Activated CD4-positive, alpha-beta memory T cell treated with anti-CD3 and anti-CD28 coated beads, Interleukin-2, amount 10 ng/mL, durations not matched to agents 7 days and 5 days (primary cell): ENCODE data around the gene LRPAP1. TPM values are rescaled to one million over a fixed set of nuclear protein-coding genes. Genes with fewer than 3 reads are reported as not detected.

Experiments used
- CTCF ChIA-PET: fragments of 350-600 bp; sonication (Branson Sonifier 250); formaldehyde crosslinking; loops from one replicate; lab custom pipeline; 2021; ENCODE audit warnings: antibody characterized with exemption, inconsistent platforms; lab: Charles Lee
- POLR2A ChIA-PET: fragments of 350-600 bp; sonication (Branson Sonifier 250); formaldehyde crosslinking; loops from one replicate; lab custom pipeline; 2021; ENCODE audit warnings: antibody characterized with exemption; lab: Charles Lee
- DNase-seq: peaks from one replicate; pipeline ENCODE4 v3.0.0-alpha.2; 2020
- H3K27ac Mint-ChIP-seq: one replicate; pipeline ENCODE4 v1.8.0; 2021; ENCODE audit warnings: mild to moderate bottlenecking, mixed read lengths
- H3K27me3 Mint-ChIP-seq: one replicate; pipeline ENCODE4 v1.8.0; 2021; ENCODE audit warnings: mixed read lengths
- H3K36me3 Mint-ChIP-seq: one replicate; pipeline ENCODE4 v1.8.0; 2021; ENCODE audit warnings: low read depth, mixed read lengths
- H3K4me1 Mint-ChIP-seq: one replicate; pipeline ENCODE4 v1.8.0; 2021; ENCODE audit warnings: mixed read lengths
- H3K4me3 Mint-ChIP-seq: one replicate; pipeline ENCODE4 v1.8.0; 2021; ENCODE audit warnings: mild to moderate bottlenecking, mixed read lengths
- H3K9me3 Mint-ChIP-seq: one replicate; pipeline ENCODE4 v1.8.0; 2021; ENCODE audit warnings: mixed read lengths
- total RNA-seq, 2 experiments: library from RNA; stranded (reverse); gene quantifications; one replicate each; pipeline ENCODE4 v1.2.3, GENCODE V29; 2021

The LRPAP1 gene
- total RNA-seq, 2 experiments from 2014 or later, result 71.0 to 72.3 TPM

- ChIA-PET POLR2A (no interaction called here), CTCF (no interaction called here)
- Mint-ChIP-seq H3K9me3 (no peaks in the 10 kb centered on the region), H3K27me3 (no peaks in the 10 kb centered on the region), H3K4me1 (peaks cover 3% of the 10 kb centered on the region), H3K4me3 (no peak overlapping the region), H3K36me3 (peaks cover 15% of the 10 kb centered on the region), H3K27ac (no peak overlapping the region)
- DNase-seq, result no peak
Measured at GRCh38 chr4:3524349-3524748, 7.9 kb downstream of the LRPAP1 start.

- H3K36me3 Mint-ChIP-seq, result peaks cover 15% of the 10 kb centered on the region
- H3K27ac Mint-ChIP-seq, result no peak overlapping the region
- no peaks in the 10 kb centered on the region for H3K9me3 Mint-ChIP-seq
- ChIA-PET CTCF (no interaction called here), POLR2A (no interaction called here)
- no peak overlapping the region for H3K4me3 Mint-ChIP-seq
- no peak for DNase-seq
- no peaks in the 10 kb centered on the region for H3K27me3 Mint-ChIP-seq
- peaks cover 3% of the 10 kb centered on the region for H3K4me1 Mint-ChIP-seq
Measured at GRCh38 chr4:3523628-3524221, 8.5 kb downstream of the LRPAP1 start.

- H3K27me3 Mint-ChIP-seq, result no peaks in the 10 kb centered on the region
- ChIA-PET CTCF (no interaction called here), POLR2A (no interaction called here)
- H3K36me3 Mint-ChIP-seq, result peaks cover 15% of the 10 kb centered on the region
- no peaks in the 10 kb centered on the region for H3K9me3 Mint-ChIP-seq
- no peak overlapping the region for H3K4me3 Mint-ChIP-seq
- H3K27ac Mint-ChIP-seq, result no peak overlapping the region
- peaks cover 3% of the 10 kb centered on the region for H3K4me1 Mint-ChIP-seq
- DNase-seq, result no peak
Measured at GRCh38 chr4:3523146-3523627, 9.0 kb downstream of the LRPAP1 start.

- H3K4me1 Mint-ChIP-seq, result peaks cover 3% of the 10 kb centered on the region
- DNase-seq, result no peak
- no peaks in the 10 kb centered on the region for H3K9me3 Mint-ChIP-seq
- POLR2A ChIA-PET, result no interaction called here
- H3K27me3 Mint-ChIP-seq, result no peaks in the 10 kb centered on the region
- H3K4me3 Mint-ChIP-seq, result no peak overlapping the region
- H3K36me3 Mint-ChIP-seq, result peaks cover 16% of the 10 kb centered on the region
- CTCF ChIA-PET, result no interaction called here
- H3K27ac Mint-ChIP-seq, result no peak overlapping the region
Measured at GRCh38 chr4:3522651-3523050, 9.6 kb downstream of the LRPAP1 start.

- ChIA-PET CTCF (no interaction called here), POLR2A (no interaction called here)
- Mint-ChIP-seq H3K36me3 (peaks cover 19% of the 10 kb centered on the region), H3K4me3 (no peak overlapping the region), H3K27me3 (no peaks in the 10 kb centered on the region), H3K27ac (no peak overlapping the region), H3K9me3 (no peaks in the 10 kb centered on the region), H3K4me1 (peaks cover 3% of the 10 kb centered on the region)
- no peak for DNase-seq
Measured at GRCh38 chr4:3522326-3522640, 9.9 kb downstream of the LRPAP1 start.

- H3K27me3 Mint-ChIP-seq, result no peaks in the 10 kb centered on the region
- DNase-seq, result no peak
- no peak overlapping the region for H3K27ac Mint-ChIP-seq
- H3K4me3 Mint-ChIP-seq, result no peak overlapping the region
- H3K9me3 Mint-ChIP-seq, result no peaks in the 10 kb centered on the region
- peaks cover 22% of the 10 kb centered on the region for H3K36me3 Mint-ChIP-seq
- ChIA-PET CTCF (no interaction called here), POLR2A (no interaction called here)
- peaks cover 2% of the 10 kb centered on the region for H3K4me1 Mint-ChIP-seq
Measured at GRCh38 chr4:3521621-3522325, 10.4 kb downstream of the LRPAP1 start.

- H3K36me3 Mint-ChIP-seq, result peaks cover 26% of the 10 kb centered on the region
- H3K27me3 Mint-ChIP-seq, result no peaks in the 10 kb centered on the region
- no peaks in the 10 kb centered on the region for H3K9me3 Mint-ChIP-seq
- H3K27ac Mint-ChIP-seq, result no peak overlapping the region
- no peak overlapping the region for H3K4me3 Mint-ChIP-seq
- DNase-seq, result no peak
- no peaks in the 10 kb centered on the region for H3K4me1 Mint-ChIP-seq
- CTCF ChIA-PET, result no interaction called here
- POLR2A ChIA-PET, result no interaction called here
Measured at GRCh38 chr4:3520796-3521600, 11.2 kb downstream of the LRPAP1 start.

GRCh38 chr4:3520276-3520675 is 11.9 kb downstream of the LRPAP1 start:
- H3K4me3 Mint-ChIP-seq, result no peak overlapping the region
- no peaks in the 10 kb centered on the region for H3K27me3 Mint-ChIP-seq
- H3K36me3 Mint-ChIP-seq, result peaks cover 30% of the 10 kb centered on the region
- POLR2A ChIA-PET, result no interaction called here
- no peaks in the 10 kb centered on the region for H3K4me1 Mint-ChIP-seq
- no peak overlapping the region for H3K27ac Mint-ChIP-seq
- DNase-seq, result no peak
- CTCF ChIA-PET, result no interaction called here
- no peaks in the 10 kb centered on the region for H3K9me3 Mint-ChIP-seq

GRCh38 chr4:3519468-3520264 is 12.6 kb downstream of the LRPAP1 start:
- ChIA-PET POLR2A (no interaction called here), CTCF (no interaction called here)
- no peak overlapping the region for H3K4me3 Mint-ChIP-seq
- H3K9me3 Mint-ChIP-seq, result no peaks in the 10 kb centered on the region
- H3K27me3 Mint-ChIP-seq, result no peaks in the 10 kb centered on the region
- no peaks in the 10 kb centered on the region for H3K4me1 Mint-ChIP-seq
- no peak for DNase-seq
- H3K27ac Mint-ChIP-seq, result no peak overlapping the region
- H3K36me3 Mint-ChIP-seq, result peaks cover 30% of the 10 kb centered on the region

GRCh38 chr4:3518941-3519340 is 13.3 kb downstream of the LRPAP1 start:
- H3K9me3 Mint-ChIP-seq, result no peaks in the 10 kb centered on the region
- ChIA-PET CTCF (no interaction called here), POLR2A (no interaction called here)
- H3K4me3 Mint-ChIP-seq, result no peak overlapping the region
- peaks cover 33% of the 10 kb centered on the region for H3K36me3 Mint-ChIP-seq
- H3K27me3 Mint-ChIP-seq, result no peaks in the 10 kb centered on the region
- no peak for DNase-seq
- H3K27ac Mint-ChIP-seq, result no peak overlapping the region
- no peaks in the 10 kb centered on the region for H3K4me1 Mint-ChIP-seq

- ChIA-PET CTCF (no interaction called here), POLR2A (no interaction called here)
- no peaks in the 10 kb centered on the region for H3K27me3 Mint-ChIP-seq
- DNase-seq, result no peak
- no peak overlapping the region for H3K4me3 Mint-ChIP-seq
- H3K27ac Mint-ChIP-seq, result no peak overlapping the region
- H3K9me3 Mint-ChIP-seq, result no peaks in the 10 kb centered on the region
- peaks cover 37% of the 10 kb centered on the region for H3K36me3 Mint-ChIP-seq
- H3K4me1 Mint-ChIP-seq, result no peaks in the 10 kb centered on the region
Measured at GRCh38 chr4:3518511-3518880, 13.7 kb downstream of the LRPAP1 start.

GRCh38 chr4:3517731-3518510 is 14.3 kb downstream of the LRPAP1 start:
- H3K36me3 Mint-ChIP-seq, result peaks cover 42% of the 10 kb centered on the region
- H3K4me1 Mint-ChIP-seq, result no peaks in the 10 kb centered on the region
- CTCF ChIA-PET, result no interaction called here
- POLR2A ChIA-PET, result no interaction called here
- no peak overlapping the region for H3K4me3 Mint-ChIP-seq
- DNase-seq, result no peak
- no peaks in the 10 kb centered on the region for H3K27me3 Mint-ChIP-seq
- H3K9me3 Mint-ChIP-seq, result no peaks in the 10 kb centered on the region
- no peak overlapping the region for H3K27ac Mint-ChIP-seq
